ENCODE data around the gene H2AZ1.

The H2AZ1 gene

GRCh38 chr4:99946356-99947189 lies 3.5 kb downstream of the H2AZ1 start, which contains the start of gene DNAJB14:
TSS of gene DNAJB14 (minus strand) at chr4:99946618. CDS start at chr4:99946571, 47 bp downstream.
- FAIRE-seq (no peak), DNase-seq (ENCODE audit: low spot score) (peak; percentile 74)

- peak; percentile 35 for DNase-seq (ENCODE audit: low spot score)
- no peak for FAIRE-seq
These were observed 4.2 kb downstream of the H2AZ1 start for GRCh38 chr4:99945718-99946355.

- FAIRE-seq (no peak), DNase-seq (ENCODE audit: low spot score) (no peak)
These were observed 6.1 kb downstream of the H2AZ1 start for GRCh38 chr4:99943904-99944437.

GRCh38 chr4:99938243-99938753 lies 11.8 kb downstream of the H2AZ1 start:
- DNase-seq (ENCODE audit: low spot score): no peak
- no peak for FAIRE-seq

GRCh38 chr4:99934891-99935290 lies 15.2 kb downstream of the H2AZ1 start:
- DNase-seq (ENCODE audit: low spot score): no peak
- FAIRE-seq: no peak

- no peak for FAIRE-seq
- DNase-seq (ENCODE audit: low spot score): no peak
These were observed 22.5 kb downstream of the H2AZ1 start for GRCh38 chr4:99927566-99927965.

GRCh38 chr4:99921174-99921573 lies 28.9 kb downstream of the H2AZ1 start:
- DNase-seq (ENCODE audit: low spot score): no peak
- no peak for FAIRE-seq

GRCh38 chr4:99918656-99919055 lies 31.4 kb downstream of the H2AZ1 start:
- FAIRE-seq: peak; percentile 27
- DNase-seq (ENCODE audit: low spot score): no peak

GRCh38 chr4:99917575-99917974 lies 32.5 kb downstream of the H2AZ1 start:
- DNase-seq (ENCODE audit: low spot score): no peak
- FAIRE-seq: no peak

GRCh38 chr4:99915449-99915848 lies 34.6 kb downstream of the H2AZ1 start:
- no peak for DNase-seq (ENCODE audit: low spot score)
- no peak for FAIRE-seq
